Inflammatory macrophage treated with lipopolysaccharide for 1 hour (primary cell): ENCODE data around the gene SLIT3.

ENCODE experiments used
- DNase-seq, 2 donors: peaks; one replicate each; pipeline ENCODE4 v3.0.0-alpha.2; 2020 to 2022

SLIT3 gene

GRCh38 chr5:168844016-168844921, 456.7 kb downstream of the SLIT3 start:
- no peak for DNase-seq

GRCh38 chr5:168843277-168844015, 457.5 kb downstream of the SLIT3 start:
- DNase-seq: peak; percentile 7 to 36

DNA sequence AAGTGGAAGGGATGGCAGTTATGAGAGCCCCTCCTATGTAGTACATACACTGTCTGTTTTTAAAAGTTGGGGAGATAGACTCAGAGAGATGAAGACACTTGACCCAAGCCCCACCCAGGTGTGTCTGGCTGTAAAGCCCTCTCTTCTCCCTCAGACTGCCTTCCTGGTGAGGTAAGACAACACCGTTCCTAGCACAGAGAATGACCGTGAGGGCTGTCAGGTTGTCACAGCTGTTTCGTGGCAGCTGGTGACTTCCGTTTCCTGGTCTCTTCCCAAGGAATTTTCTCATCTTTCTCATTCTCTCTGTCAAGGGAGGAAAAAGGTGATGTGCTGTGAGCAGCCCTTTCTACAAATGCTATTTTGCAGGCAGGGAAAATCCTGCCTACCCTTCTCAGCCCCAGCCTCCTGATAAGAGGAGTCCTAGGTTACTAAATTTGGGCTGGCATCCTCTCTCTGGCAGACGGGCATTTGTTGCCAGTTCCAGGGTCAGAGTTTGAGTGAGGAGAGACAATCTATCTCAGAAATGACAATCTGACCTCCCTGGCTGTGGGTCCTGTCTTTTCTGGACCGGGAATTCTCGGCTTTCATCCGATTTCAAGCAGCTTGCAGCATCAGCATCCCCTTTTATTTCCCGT, 458.3 kb downstream of the SLIT3 start:
- DNase-seq: no peak

DNA sequence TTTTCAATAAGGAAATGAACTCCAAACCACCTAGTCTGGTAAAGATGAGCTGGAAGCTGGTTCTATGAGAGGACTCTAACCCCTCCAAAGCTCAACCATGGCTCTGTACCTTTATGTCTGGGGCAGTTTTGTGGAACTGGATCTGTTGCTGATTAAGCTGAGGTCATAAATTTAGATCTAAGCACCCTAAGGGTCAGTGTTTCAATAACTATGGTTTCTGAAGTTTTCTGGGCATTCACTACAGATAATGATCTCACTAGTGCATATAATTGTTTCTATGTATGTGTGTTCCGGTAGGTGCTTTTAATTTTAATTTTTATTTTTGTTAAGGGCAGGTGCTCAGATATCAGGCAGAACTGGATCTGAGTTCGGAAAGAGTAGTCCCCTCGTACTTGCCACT, 463.1 kb downstream of the SLIT3 start:
- no peak for DNase-seq

DNA sequence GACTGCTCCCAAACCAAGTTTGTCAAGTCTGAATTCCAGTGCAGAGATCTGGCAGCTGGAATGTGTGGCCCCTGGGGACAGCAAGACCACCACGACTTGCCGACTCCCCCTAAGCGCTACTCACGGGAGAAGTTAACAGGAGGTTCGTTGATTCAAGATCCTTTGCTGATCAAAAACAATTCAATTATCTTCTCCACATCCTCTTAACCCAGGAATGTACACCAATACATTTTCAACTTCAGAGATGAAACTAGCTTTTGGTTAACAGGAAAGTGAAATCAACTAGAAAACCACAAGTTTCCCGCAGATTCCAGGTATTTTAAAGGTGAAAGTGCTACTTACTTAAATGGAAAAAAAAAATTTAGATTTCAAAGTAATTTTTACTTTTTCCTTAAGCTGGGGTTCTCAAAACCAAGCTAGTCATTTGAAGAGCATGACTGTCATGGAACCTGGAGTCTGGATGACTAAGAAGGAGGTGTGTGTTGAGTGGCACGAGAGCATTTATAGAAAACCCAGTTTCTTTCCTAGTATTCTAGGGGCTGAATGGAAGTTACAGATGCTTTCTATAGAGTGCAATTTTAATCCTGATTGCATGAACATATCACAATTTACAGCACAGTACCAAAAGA, 464.2 kb downstream of the SLIT3 start:
- no peak for DNase-seq

- no peak for DNase-seq
Observed at GRCh38 chr5:168833936-168834335, 467.0 kb downstream of the SLIT3 start.

DNA sequence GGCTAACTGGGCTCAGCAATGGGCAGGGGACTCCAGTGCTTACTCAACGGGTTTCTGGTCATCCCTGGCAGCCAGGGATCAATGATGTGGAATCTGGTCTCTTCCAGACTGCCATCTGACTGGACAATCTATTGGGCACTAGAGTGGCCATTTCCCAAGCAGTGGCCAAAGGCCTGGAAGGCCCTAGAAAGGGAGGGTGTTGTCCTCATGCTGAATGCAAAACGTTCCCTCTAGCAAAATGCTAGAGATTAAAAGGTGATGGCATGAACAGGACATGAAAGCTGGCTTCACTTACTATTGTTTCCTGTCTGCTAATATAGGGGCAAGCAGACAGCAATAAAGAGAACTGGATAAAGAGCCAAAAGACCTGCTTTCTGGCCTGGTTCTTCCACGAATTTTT, 467.6 kb downstream of the SLIT3 start:
- DNase-seq: no peak

DNA sequence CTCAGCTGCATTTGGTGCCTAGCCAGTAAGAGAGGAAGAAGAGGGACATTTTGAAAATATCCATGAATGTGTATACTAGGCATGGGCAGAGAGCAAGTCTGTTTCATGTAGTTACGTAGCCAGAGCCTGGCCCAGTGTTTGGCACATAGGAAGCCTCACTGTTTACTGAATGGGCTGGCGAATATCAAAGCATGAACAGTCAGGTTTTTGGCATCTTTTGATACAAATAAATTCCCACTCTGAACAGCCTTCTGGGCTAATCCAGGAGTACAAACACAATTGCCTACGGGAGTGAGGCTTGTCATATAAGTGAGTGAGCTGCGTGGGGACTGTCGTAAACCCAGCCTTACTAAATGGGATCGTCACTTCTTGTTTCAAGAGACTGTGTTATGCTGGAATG, 468.6 kb downstream of the SLIT3 start:
- DNase-seq: no peak

- no peak for DNase-seq
Observed at GRCh38 chr5:168831383-168831782, 469.6 kb downstream of the SLIT3 start.

- DNase-seq: no peak
Observed at GRCh38 chr5:168830833-168831232, 470.1 kb downstream of the SLIT3 start.

DNA sequence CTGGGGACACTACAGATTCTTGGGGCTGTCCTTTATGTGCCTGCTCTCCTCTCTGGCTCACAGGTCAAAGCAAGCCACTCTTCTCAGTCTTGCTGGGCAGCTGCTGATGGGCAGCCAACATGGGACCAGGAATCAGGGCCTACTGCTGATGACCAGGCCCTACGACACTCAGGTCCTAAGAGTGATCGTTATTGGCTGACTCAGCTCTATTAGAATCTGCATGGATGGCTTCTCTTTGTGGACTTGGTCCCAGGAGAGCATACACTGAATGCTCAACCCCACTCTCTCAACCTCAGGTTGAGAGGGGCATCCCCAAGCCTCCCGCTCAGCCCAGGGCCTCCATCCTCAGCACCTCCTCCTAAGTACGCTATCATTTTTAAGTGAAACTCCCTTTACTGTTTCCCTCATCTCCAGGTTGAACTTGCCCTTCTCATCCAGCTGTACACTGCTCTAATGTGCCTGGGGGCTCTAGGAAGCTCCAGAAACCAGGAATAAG, 471.0 kb downstream of the SLIT3 start:
- no peak for DNase-seq

GRCh38 chr5:168829044-168829443, 471.9 kb downstream of the SLIT3 start:
- no peak for DNase-seq

GRCh38 chr5:168827636-168828035, 473.3 kb downstream of the SLIT3 start:
- DNase-seq: no peak

DNA sequence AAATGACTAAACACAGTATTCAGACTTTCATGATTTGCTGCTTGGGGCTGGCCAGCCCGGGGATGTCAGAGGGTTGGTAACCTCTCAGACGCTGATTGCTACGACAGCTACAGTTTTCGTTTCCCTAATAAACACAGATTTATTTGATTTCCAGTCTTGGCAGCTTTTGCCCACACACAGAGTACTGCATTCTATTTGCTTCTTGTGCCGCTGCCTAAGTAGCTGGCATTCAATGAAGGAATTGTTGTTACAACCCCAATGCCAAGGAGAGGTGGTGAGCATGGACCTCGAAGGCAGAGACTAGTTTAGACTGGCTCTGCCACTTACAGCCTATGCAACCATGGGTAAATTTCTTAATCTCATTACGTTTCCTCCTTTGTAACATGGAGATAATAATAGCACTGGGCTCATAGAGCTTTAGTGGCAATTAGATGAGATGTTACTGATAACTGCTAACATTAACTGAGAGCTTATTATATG, 474.7 kb downstream of the SLIT3 start:
- no peak for DNase-seq

GRCh38 chr5:168822745-168823281, 478.1 kb downstream of the SLIT3 start:
- DNase-seq: no peak

DNA sequence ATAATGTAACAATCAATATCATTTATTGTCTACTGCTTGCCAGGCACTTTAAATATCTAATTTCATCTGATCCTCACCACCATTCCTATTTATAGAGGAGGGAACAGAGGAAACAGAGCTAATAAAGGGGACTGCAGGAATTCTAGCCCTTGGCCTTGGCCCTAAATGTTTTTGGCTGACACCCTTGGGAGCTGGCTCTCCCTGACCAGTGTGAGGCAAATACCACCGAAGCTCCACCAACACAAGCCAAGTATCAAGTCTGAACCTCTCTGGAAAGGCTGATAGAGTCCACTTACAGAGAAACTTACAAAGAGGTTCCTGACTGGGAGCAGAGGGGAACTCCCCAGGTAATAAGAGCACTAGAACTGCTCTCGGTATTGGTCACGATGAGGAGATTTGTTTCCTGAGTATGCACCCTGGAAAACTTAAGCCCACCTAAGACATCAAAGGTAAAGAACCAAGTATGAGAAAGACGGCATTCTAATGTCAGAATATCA, 478.6 kb downstream of the SLIT3 start:
- no peak for DNase-seq

DNA sequence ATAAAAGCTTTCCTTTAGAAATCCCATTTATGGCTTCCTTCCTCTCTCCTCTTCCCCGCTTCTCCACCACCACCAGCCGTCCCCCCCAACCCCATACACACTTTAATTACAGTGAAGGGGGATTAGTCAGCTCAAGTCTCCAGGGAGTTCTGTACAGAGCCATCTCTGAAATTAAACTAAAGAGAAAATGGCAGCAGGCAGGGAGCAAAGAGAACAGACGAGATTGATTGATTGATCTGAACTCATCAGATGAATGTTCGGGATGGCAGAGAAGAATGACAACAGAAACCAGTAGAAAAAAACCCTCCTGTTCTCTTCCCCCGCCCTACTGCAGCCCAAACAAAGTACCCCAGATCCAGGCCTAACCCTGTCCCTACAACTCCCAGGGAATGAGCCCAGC, 480.1 kb downstream of the SLIT3 start:
- DNase-seq: no peak

DNA sequence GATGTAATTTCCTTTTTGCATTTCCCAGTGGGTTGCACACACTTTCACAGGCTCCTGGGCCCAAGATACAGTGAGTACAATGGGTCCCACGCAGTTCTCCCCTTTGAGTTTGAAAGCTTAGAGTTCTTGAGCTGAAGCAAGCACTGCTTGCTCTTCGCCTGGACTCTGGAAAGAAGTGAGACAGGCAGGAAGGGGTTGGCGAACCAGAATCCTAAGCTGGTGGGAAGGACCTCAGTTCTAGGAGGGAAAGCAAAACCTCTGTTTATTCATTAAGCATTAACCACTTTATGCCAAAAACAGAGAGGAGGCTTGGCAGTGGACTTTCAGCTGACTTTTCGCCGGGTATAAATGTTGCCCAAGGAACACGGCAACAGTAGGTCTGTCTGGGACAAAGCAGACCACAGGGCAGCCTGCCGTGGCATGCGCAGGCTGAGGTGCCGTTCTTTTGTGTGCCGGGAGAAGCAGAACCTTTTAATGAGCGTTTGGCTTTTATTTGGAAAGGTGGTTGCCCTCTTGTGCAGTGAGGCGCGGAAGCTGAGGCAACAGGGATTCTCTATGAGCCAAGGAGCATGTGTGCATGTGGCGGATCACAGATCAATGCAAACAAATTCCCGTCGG, 481.8 kb downstream of the SLIT3 start:
- no peak for DNase-seq

GRCh38 chr5:168818558-168818957, 482.4 kb downstream of the SLIT3 start:
- no peak for DNase-seq

GRCh38 chr5:168817591-168817990, 483.3 kb downstream of the SLIT3 start:
- DNase-seq: no peak

- DNase-seq: no peak
Observed at GRCh38 chr5:168816661-168817060, 484.3 kb downstream of the SLIT3 start.
